SK-N-SH (cell line): Measurements from ENCODE around the gene RHOG. TPM values are rescaled to one million over a fixed set of nuclear protein-coding genes. Genes with fewer than 3 reads are reported as not detected.

ENCODE experiments used
- CTCF ChIA-PET: fragments of 300-600, 350-600 bp; formaldehyde crosslinking; extraction: SDS; loops from one replicate; lab custom pipeline; 2021; lab: Yijun Ruan, JAX
- POLR2A ChIA-PET: fragments of 350-600 bp; sonication (Branson Sonifier 250); formaldehyde crosslinking; extraction: SDS; loops from one replicate; lab custom pipeline; 2020; ENCODE audit warnings: antibody characterized with exemption, inconsistent platforms; lab: Yijun Ruan, JAX
- DNase-seq: peaks from one replicate; pipeline ENCODE4 v3.0.0; 2012
- H2AFZ ChIP-seq: fragments of 200-600 bp; sonication (generic); 2 replicates; pipeline ENCODE4 v1.8.1; 2016; ENCODE audit warnings: antibody characterized with exemption, mild to moderate bottlenecking, low read depth
- H3F3A ChIP-seq: fragments of 200-600 bp; sonication (generic); replicated peaks from 2 replicates; pipeline ENCODE3; 2016; ENCODE audit warnings: antibody characterized with exemption, mild to moderate bottlenecking; ENCODE audit not compliant: insufficient read depth
- H3K27ac ChIP-seq, 2 experiments: fragments of 200-500 bp in 1 of 2; fragments of 200-600 bp in 1 of 2; sonication (Bioruptor generic) in 1 of 2; sonication (generic), shearing (Covaris generic) in 1 of 2; 2 replicates each; pipeline versions ENCODE4 v1.5.1 to v1.6.1; 2014 to 2016; ENCODE audit warnings: low read depth in 2 of 2, inconsistent platforms in 1 of 2, low read length in 1 of 2, mild to moderate bottlenecking in 1 of 2, mixed read lengths in 1 of 2
- H3K27me3 ChIP-seq: fragments of 200-600 bp; sonication (generic), shearing (Covaris generic); 2 replicates; pipeline ENCODE4 v1.6.1; 2016; ENCODE audit warnings: mixed run types; ENCODE audit not compliant: insufficient read depth
- H3K36me3 ChIP-seq, 2 experiments: fragments of 200-500 bp in 1 of 2; fragments of 200-600 bp in 1 of 2; sonication (Bioruptor generic) in 1 of 2; sonication (generic) in 1 of 2; replicated peaks in 1 of 2; 2 replicates each; pipeline versions ENCODE3 to v1.5.1; 2014 to 2016; ENCODE audit warnings: low read length in 1 of 2, mild to moderate bottlenecking in 1 of 2; ENCODE audit not compliant: insufficient read depth in 2 of 2, control insufficient read depth in 1 of 2
- H3K4me1 ChIP-seq, 2 experiments: fragments of 200-500 bp in 1 of 2; fragments of 200-600 bp in 1 of 2; sonication (Bioruptor generic) in 1 of 2; sonication (generic), shearing (Covaris generic) in 1 of 2; 2 replicates each; pipeline versions ENCODE4 v1.5.1 to v1.6.1; 2014 to 2016; ENCODE audit warnings: low read depth in 1 of 2, low read length in 1 of 2, mixed run types in 1 of 2; ENCODE audit not compliant: insufficient read depth in 2 of 2, control insufficient read depth in 1 of 2
- H3K4me2 ChIP-seq: fragments of 200-600 bp; sonication (generic), shearing (Covaris generic); 2 replicates; pipeline ENCODE4 v1.6.1; 2017; ENCODE audit warnings: mixed run types
- H3K4me3 ChIP-seq, 2 experiments: fragments of 200-500 bp in 1 of 2; fragments of 200-600 bp in 1 of 2; sonication (Bioruptor generic) in 1 of 2; sonication (generic), shearing (Covaris generic) in 1 of 2; 2 replicates each; pipeline versions ENCODE4 v1.5.1 to v1.8.1; 2014 to 2016; ENCODE audit warnings: low read depth in 2 of 2, inconsistent platforms in 1 of 2, low read length in 1 of 2, mild to moderate bottlenecking in 1 of 2, mixed read lengths in 1 of 2, moderate library complexity in 1 of 2
- H3K79me2 ChIP-seq: fragments of 200-600 bp; sonication (generic); 2 replicates; pipeline ENCODE4 v1.8.1; 2017; ENCODE audit warnings: mild to moderate bottlenecking; ENCODE audit not compliant: insufficient read depth
- H3K9ac ChIP-seq: fragments of 200-600 bp; sonication (generic); 2 replicates; pipeline ENCODE4 v1.6.1; 2017; ENCODE audit warnings: mixed run types
- H3K9me2 ChIP-seq: fragments of 200-600 bp; sonication (generic); 2 replicates; pipeline ENCODE4 v1.6.1; 2017; ENCODE audit warnings: mixed run types
- H3K9me3 ChIP-seq: fragments of 200-600 bp; sonication (generic); 2 replicates; pipeline ENCODE4 v1.6.1; 2017; ENCODE audit warnings: mixed run types, mild to moderate bottlenecking, moderate library complexity
- H4K20me1 ChIP-seq: fragments of 200-600 bp; sonication (generic); 2 replicates; pipeline ENCODE4 v1.6.1; 2017; ENCODE audit warnings: mild to moderate bottlenecking, mixed run types; ENCODE audit not compliant: insufficient read depth
- FOXJ3 ChIP-seq: sonication (generic); formaldehyde crosslinking; IDR thresholded peaks from 2 replicates; pipeline ENCODE4 v1.5.1; 2020; ENCODE audit warnings: mild to moderate bottlenecking, missing genetic modification reagents
- WGBS: methylation state at CpG from one replicate; pipeline ENCODE4 v1.1.6; 2017; ENCODE audit warnings: low lambda C conversion rate; 5-methylcytosine and 5-hydroxymethylcytosine counted together
- polyA plus RNA-seq, 3 experiments: library from polyadenylated mRNA; depleted of rRNA; stranded (reverse); fragments of >200 nt; gene quantifications; 2 replicates each; pipeline ENCODE4 v1.2.3, GENCODE V29; 2012
- TF ChIP-seq, protein P1 (sequence below): fragments of 200-600 bp; sonication (generic); IDR thresholded peaks from 2 replicates; pipeline ENCODE4 v1.6.1; 2017; ENCODE audit warnings: antibody characterized with exemption, mild to moderate bottlenecking, moderate library complexity
- TF ChIP-seq, protein P2 (sequence below): fragments of 150-350 bp; IDR thresholded peaks from 2 replicates; pipeline ENCODE4 v1.6.1; 2017; ENCODE audit warnings: antibody characterized with exemption, low read length, low read depth, borderline replicate concordance
- TF ChIP-seq, protein P3 (sequence below): IDR thresholded peaks from 2 replicates; pipeline ENCODE4 v1.6.1; 2012; ENCODE audit warnings: mild to moderate bottlenecking, low read depth, low read length, moderate library complexity
- TF ChIP-seq, protein P4 (sequence below): IDR thresholded peaks from 2 replicates; pipeline ENCODE4 v1.4.0; 2012; ENCODE audit warnings: low read depth, borderline replicate concordance

RHOG gene
- polyA plus RNA-seq, 1 of the 3 experiments (the other 2 are of a cell fraction), result 73.7 TPM

DNA sequence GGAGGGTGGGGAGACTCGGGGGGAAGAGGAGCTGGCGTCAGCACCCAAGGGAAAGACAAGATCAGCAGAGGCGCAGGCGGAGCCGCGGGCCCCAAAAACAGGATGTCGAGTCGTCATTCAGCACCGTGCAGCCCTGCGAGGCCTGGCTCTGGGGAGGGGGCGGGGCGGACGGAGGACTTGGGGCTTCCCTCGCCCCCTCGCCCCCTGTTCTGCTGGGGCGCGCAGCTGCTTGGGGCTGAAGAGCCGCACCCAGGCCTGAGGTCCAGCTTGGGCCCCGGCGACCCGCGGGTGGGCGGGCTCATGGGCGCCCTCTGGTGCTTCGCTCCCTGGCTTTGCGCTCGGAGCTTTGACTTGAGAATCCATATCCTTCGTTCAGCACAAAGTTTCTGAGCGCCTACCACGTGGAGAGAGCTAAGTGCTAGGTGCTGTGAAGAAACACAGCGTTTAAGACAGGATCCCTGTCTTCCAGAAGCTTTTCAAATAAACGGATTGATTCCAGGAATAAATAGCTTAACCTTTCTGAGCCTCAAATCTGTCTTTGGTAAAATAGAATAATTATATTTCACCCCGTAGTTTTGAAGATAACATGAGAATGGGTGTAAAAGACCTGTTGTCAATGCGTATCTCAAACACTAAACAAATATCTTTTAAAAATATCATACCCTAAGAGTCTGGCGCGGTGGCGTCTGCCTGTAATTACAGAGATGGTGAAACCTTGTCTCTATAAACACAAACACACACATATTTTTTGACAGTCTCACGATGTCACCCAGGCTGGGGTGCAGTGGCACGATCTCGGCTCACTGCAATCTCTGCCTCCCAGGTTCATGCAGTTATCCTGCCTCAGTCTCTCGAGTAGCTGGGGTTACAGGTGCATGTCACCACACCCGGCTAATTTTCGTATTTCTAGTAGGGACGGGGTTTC, 929 bp upstream of the RHOG start (continued):
- TF ChIP-seq, protein P1, sequence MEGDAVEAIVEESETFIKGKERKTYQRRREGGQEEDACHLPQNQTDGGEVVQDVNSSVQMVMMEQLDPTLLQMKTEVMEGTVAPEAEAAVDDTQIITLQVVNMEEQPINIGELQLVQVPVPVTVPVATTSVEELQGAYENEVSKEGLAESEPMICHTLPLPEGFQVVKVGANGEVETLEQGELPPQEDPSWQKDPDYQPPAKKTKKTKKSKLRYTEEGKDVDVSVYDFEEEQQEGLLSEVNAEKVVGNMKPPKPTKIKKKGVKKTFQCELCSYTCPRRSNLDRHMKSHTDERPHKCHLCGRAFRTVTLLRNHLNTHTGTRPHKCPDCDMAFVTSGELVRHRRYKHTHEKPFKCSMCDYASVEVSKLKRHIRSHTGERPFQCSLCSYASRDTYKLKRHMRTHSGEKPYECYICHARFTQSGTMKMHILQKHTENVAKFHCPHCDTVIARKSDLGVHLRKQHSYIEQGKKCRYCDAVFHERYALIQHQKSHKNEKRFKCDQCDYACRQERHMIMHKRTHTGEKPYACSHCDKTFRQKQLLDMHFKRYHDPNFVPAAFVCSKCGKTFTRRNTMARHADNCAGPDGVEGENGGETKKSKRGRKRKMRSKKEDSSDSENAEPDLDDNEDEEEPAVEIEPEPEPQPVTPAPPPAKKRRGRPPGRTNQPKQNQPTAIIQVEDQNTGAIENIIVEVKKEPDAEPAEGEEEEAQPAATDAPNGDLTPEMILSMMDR, result peak; percentile 80
- TF ChIP-seq, protein P2, sequence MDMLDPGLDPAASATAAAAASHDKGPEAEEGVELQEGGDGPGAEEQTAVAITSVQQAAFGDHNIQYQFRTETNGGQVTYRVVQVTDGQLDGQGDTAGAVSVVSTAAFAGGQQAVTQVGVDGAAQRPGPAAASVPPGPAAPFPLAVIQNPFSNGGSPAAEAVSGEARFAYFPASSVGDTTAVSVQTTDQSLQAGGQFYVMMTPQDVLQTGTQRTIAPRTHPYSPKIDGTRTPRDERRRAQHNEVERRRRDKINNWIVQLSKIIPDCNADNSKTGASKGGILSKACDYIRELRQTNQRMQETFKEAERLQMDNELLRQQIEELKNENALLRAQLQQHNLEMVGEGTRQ, result no peak
- TF ChIP-seq, protein P3, sequence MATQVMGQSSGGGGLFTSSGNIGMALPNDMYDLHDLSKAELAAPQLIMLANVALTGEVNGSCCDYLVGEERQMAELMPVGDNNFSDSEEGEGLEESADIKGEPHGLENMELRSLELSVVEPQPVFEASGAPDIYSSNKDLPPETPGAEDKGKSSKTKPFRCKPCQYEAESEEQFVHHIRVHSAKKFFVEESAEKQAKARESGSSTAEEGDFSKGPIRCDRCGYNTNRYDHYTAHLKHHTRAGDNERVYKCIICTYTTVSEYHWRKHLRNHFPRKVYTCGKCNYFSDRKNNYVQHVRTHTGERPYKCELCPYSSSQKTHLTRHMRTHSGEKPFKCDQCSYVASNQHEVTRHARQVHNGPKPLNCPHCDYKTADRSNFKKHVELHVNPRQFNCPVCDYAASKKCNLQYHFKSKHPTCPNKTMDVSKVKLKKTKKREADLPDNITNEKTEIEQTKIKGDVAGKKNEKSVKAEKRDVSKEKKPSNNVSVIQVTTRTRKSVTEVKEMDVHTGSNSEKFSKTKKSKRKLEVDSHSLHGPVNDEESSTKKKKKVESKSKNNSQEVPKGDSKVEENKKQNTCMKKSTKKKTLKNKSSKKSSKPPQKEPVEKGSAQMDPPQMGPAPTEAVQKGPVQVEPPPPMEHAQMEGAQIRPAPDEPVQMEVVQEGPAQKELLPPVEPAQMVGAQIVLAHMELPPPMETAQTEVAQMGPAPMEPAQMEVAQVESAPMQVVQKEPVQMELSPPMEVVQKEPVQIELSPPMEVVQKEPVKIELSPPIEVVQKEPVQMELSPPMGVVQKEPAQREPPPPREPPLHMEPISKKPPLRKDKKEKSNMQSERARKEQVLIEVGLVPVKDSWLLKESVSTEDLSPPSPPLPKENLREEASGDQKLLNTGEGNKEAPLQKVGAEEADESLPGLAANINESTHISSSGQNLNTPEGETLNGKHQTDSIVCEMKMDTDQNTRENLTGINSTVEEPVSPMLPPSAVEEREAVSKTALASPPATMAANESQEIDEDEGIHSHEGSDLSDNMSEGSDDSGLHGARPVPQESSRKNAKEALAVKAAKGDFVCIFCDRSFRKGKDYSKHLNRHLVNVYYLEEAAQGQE, result no peak

DNA sequence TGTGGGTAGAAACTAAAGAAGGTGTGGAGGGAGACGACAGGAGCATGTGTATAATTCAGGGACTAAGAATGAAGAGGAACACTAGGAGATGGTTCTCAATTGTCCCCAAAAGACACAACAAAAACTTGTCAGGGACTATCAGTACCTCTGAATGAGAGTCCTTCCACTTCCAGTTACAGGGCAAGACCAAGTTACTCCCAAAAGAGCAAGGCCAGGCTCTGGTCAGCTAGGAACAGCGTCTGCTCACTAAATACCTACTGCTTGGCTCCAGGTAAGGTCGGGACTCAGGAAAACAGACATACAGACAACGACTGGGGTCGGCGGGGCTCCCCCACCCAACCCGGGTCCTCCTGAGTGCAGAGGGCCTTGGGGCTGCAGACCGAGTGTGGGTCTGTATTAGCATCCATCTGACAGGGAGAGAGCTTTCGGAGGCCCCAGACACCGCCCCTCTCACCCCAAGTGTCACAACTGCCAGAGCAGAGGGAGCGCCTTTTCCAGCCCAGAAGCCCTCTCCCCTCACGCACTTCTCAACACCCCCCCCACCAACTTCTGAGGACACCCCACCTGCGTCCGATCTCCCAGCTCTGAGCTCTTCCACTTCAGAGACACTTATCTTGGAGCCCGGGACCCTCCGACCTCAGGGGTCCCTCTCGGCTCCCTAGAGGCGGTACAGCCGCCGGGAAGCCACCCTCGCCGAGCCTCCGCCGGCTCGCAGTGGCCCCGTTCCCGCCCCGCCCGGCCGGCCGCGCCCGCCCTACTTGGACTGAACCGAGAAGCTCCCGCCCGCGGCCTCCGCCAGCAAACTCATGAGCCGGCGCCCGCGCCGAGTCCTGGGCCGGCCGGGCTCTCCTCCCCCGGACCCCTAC, 522 bp downstream of the RHOG start:
- 13% methylated on average over 10 of the region's 46 CpGs for WGBS
- H3K9ac ChIP-seq, result peak overlapping the region; percentile 90
- ChIA-PET POLR2A (interaction anchor here (0.8 to 3.1 kb wide), 4 partner anchors 8 to 231 kb away, joined by 3 to 12 read pairs (median 5); partner anchors contain the start of gene STIM1), CTCF (interaction anchor here (0.9 to 12.1 kb wide), 9 partner anchors 11 to 347 kb away, joined by 3 to 134 read pairs (median 4); partner anchors contain the start of genes PGAP2 and STIM1)
- peak; percentile 60 for DNase-seq
- H3K79me2 ChIP-seq, result peaks cover 60% of the 10 kb centered on the region
- peak overlapping the region; percentile 96 for H3K4me2 ChIP-seq
- 0 out of 2 replicates have a peak overlapping the region, but pooled peaks have one; percentile 41 for H2AFZ ChIP-seq
- H3K9me2 ChIP-seq, result no peaks in the 10 kb centered on the region
- TF ChIP-seq FOXJ3, result no peak
- TF ChIP-seq, protein P4, sequence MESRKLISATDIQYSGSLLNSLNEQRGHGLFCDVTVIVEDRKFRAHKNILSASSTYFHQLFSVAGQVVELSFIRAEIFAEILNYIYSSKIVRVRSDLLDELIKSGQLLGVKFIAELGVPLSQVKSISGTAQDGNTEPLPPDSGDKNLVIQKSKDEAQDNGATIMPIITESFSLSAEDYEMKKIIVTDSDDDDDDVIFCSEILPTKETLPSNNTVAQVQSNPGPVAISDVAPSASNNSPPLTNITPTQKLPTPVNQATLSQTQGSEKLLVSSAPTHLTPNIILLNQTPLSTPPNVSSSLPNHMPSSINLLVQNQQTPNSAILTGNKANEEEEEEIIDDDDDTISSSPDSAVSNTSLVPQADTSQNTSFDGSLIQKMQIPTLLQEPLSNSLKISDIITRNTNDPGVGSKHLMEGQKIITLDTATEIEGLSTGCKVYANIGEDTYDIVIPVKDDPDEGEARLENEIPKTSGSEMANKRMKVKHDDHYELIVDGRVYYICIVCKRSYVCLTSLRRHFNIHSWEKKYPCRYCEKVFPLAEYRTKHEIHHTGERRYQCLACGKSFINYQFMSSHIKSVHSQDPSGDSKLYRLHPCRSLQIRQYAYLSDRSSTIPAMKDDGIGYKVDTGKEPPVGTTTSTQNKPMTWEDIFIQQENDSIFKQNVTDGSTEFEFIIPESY, result no peak
- H3K36me3 ChIP-seq, result peaks cover 1 to 3% of the 10 kb centered on the region in 2 experiments
- peaks cover 5 to 17% of the 10 kb centered on the region in 2 experiments; a peak in 2 of 4 replicates for H3K4me1 ChIP-seq
- no peaks in the 10 kb centered on the region for H3K9me3 ChIP-seq
- H3K4me3 ChIP-seq, result peak overlapping the region; percentile 71 to 90
- peak overlapping the region; percentile 47 to 54 for H3K27ac ChIP-seq
- H4K20me1 ChIP-seq, result peaks cover 42% of the 10 kb centered on the region
- no peaks in the 10 kb centered on the region for H3K27me3 ChIP-seq
- H3F3A ChIP-seq, result peaks cover 4% of the 10 kb centered on the region
